ENCODE data around the gene IL37.

DNA sequence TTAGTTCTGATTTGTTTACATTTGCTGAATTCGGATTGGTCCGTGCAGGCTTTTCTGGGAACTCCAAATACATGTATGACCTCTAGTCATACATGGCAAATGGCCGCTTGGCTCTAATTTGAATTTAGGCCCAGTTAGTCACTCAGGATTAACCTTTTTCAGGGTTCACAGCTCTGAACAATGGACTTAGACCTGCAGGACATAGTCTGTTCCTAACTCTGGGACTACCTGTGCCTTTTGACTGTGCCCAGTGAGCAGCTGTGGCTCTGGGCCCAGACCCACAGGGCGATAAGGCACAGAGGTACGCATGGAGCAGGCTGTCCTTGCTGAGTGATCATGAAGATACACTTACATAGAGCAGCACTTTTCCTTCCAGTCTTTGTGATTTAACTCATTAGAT lies 28.5 kb downstream of the IL37 start:
- TF ChIP-seq, protein P1, sequence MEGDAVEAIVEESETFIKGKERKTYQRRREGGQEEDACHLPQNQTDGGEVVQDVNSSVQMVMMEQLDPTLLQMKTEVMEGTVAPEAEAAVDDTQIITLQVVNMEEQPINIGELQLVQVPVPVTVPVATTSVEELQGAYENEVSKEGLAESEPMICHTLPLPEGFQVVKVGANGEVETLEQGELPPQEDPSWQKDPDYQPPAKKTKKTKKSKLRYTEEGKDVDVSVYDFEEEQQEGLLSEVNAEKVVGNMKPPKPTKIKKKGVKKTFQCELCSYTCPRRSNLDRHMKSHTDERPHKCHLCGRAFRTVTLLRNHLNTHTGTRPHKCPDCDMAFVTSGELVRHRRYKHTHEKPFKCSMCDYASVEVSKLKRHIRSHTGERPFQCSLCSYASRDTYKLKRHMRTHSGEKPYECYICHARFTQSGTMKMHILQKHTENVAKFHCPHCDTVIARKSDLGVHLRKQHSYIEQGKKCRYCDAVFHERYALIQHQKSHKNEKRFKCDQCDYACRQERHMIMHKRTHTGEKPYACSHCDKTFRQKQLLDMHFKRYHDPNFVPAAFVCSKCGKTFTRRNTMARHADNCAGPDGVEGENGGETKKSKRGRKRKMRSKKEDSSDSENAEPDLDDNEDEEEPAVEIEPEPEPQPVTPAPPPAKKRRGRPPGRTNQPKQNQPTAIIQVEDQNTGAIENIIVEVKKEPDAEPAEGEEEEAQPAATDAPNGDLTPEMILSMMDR (IDR thresholded peaks at IDR 0.05; ENCODE audit: low read length) = no peak
- no peak for TF ChIP-seq EZH2 (IDR thresholded peaks at IDR 0.05; ENCODE audit: borderline replicate concordance, low read length)

All from OCI-LY1 (cell line).